HL-60 (cell line): ENCODE data around the gene KYNU.

ENCODE experiments used
- CTCF ChIP-seq: IDR thresholded peaks from one replicate; pipeline ENCODE4 v1.5.1; 2011; ENCODE audit warnings: low read length, control low read depth, inconsistent platforms; ENCODE audit not compliant: insufficient read depth
- REST ChIP-seq: IDR thresholded peaks from 2 replicates; pipeline ENCODE4 v1.6.1; 2012; ENCODE audit warnings: low read depth; ENCODE audit not compliant: insufficient replicate concordance

GRCh38 chr2:143085125-143085784 is 207.8 kb downstream of the KYNU start:
- no peak for TF ChIP-seq REST
- TF ChIP-seq CTCF: no peak
